ENCODE results near the gene ZMIZ1.

ZMIZ1 gene

DNA sequence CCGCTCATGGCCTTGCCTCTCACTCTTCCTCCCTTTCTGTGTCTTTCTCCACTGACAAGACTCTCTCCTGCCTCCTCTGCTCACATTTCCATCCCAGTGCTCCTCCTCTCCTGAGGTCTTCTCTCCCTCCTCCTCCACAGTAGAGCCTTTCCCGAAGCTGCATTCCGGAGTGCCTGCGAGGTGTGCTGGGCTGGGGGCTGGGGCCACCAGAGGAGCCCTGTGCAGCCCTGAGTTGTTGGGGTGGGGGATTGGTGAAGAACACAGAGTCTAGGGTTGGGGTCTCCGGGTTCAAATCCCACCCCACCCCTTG, 76.4 kb downstream of the ZMIZ1 start:
- peak overlapping the region; percentile 2 for H3K4me2 ChIP-seq (ENCODE audit: low read depth, low read length, poor library complexity, severe bottlenecking)
- H3K79me2 ChIP-seq (ENCODE audit: insufficient read depth, low read length) = peaks cover 100% of the 10 kb centered on the region
- peaks cover 98% of the 10 kb centered on the region for H3K4me1 ChIP-seq (ENCODE audit: insufficient read depth, low read length, poor library complexity, severe bottlenecking)
- peaks cover 83% of the 10 kb centered on the region; the same call in 1 of the 2 replicates for H3K36me3 ChIP-seq (ENCODE audit: insufficient read depth, low read length)
- H3K9me2 ChIP-seq (replicated peaks; ENCODE audit: low read depth, low read length) = no peaks in the 10 kb centered on the region
- no peak for TF ChIP-seq EZH2phosphoT487 (IDR thresholded peaks at IDR 0.05; ENCODE audit: borderline replicate concordance)
- TF ChIP-seq, protein P1, sequence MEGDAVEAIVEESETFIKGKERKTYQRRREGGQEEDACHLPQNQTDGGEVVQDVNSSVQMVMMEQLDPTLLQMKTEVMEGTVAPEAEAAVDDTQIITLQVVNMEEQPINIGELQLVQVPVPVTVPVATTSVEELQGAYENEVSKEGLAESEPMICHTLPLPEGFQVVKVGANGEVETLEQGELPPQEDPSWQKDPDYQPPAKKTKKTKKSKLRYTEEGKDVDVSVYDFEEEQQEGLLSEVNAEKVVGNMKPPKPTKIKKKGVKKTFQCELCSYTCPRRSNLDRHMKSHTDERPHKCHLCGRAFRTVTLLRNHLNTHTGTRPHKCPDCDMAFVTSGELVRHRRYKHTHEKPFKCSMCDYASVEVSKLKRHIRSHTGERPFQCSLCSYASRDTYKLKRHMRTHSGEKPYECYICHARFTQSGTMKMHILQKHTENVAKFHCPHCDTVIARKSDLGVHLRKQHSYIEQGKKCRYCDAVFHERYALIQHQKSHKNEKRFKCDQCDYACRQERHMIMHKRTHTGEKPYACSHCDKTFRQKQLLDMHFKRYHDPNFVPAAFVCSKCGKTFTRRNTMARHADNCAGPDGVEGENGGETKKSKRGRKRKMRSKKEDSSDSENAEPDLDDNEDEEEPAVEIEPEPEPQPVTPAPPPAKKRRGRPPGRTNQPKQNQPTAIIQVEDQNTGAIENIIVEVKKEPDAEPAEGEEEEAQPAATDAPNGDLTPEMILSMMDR (conservative IDR thresholded peaks at IDR 0.05; ENCODE audit: low read length) = no peak
- no peaks in the 10 kb centered on the region for H3K9me3 ChIP-seq (ENCODE audit: insufficient read depth, low read depth, low read length)
- no peak overlapping the region for H2AFZ ChIP-seq (ENCODE audit: low read length)
- H3K9ac ChIP-seq (ENCODE audit: low read depth, low read length, poor library complexity, severe bottlenecking) = peak overlapping the region; percentile 41
- H3K4me3 ChIP-seq (ENCODE audit: low read length, poor library complexity, severe bottlenecking) = no peak overlapping the region
- peaks cover 16% of the 10 kb centered on the region for H4K20me1 ChIP-seq (ENCODE audit: insufficient read depth, low read length, poor library complexity, severe bottlenecking)
- H3F3A ChIP-seq (ENCODE audit: low read depth) = no peaks in the 10 kb centered on the region
- H3K27me3 ChIP-seq (ENCODE audit: insufficient read depth, low read length, poor library complexity, severe bottlenecking) = no peaks in the 10 kb centered on the region

DNA sequence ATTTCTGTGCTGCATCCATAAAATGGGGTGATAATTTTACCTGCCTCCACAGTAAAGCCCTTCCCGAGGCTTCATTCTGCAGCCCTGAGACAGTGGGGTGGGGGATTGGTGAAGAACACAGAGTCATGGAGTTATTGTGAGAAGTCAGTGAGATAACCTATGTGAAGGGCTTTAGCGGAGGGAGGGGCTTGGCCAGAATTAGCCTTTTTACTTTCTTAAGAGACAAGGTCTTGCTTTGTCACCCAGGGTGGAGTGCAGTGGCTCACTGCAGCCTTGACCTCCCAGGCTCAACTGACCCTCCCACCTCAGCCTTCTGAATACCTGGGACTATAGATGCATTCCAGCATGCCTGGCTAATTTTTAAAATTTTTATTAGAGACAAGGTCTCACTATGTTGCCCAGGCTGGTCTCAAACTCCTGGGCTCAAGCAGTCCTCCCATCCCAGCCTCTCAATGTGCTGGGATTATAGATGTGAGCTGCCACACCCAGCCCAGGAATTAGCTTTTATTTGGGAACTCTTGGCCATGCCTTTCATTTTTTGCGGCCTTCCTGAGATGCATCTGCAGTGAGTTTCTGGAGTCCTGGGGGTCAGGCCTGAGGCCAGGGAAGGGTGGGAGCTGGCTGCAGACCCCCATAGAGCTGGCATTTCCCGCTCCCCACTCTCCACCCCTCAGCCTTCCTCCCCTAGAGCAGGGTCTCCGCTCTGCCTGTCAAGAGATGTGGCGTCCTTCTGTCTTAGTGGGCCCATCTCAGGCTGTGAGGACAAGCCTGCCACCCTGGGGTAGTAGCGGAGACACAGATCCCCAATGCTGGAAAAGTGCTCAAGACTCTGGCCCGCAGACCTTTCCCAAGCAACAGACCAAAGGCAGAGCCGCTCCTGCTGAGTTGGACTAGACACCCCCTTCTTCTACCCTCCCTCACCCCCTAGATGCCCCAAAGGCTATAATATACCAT, 77.0 kb downstream of the ZMIZ1 start:
- no peaks in the 10 kb centered on the region for H3K27me3 ChIP-seq (ENCODE audit: insufficient read depth, low read length, poor library complexity, severe bottlenecking)
- H3K9me3 ChIP-seq (ENCODE audit: insufficient read depth, low read depth, low read length) = no peaks in the 10 kb centered on the region
- no peaks in the 10 kb centered on the region for H3K9me2 ChIP-seq (replicated peaks; ENCODE audit: low read depth, low read length)
- no peak for TF ChIP-seq EZH2phosphoT487 (IDR thresholded peaks at IDR 0.05; ENCODE audit: borderline replicate concordance)
- TF ChIP-seq, protein P1 (conservative IDR thresholded peaks at IDR 0.05; ENCODE audit: low read length) = no peak
- no peak overlapping the region for H3K4me3 ChIP-seq (ENCODE audit: low read length, poor library complexity, severe bottlenecking)
- peak overlapping the region; percentile 41 for H3K9ac ChIP-seq (ENCODE audit: low read depth, low read length, poor library complexity, severe bottlenecking)
- H3K36me3 ChIP-seq (ENCODE audit: insufficient read depth, low read length) = peaks cover 82% of the 10 kb centered on the region; the same call in 1 of the 2 replicates
- no peak overlapping the region for H2AFZ ChIP-seq (ENCODE audit: low read length)
- peaks cover 23% of the 10 kb centered on the region for H4K20me1 ChIP-seq (ENCODE audit: insufficient read depth, low read length, poor library complexity, severe bottlenecking)
- H3K79me2 ChIP-seq (ENCODE audit: insufficient read depth, low read length) = peaks cover 100% of the 10 kb centered on the region
- no peak overlapping the region for H3K4me2 ChIP-seq (ENCODE audit: low read depth, low read length, poor library complexity, severe bottlenecking)
- no peaks in the 10 kb centered on the region for H3F3A ChIP-seq (ENCODE audit: low read depth)
- H3K4me1 ChIP-seq (ENCODE audit: insufficient read depth, low read length, poor library complexity, severe bottlenecking) = peaks cover 98% of the 10 kb centered on the region

DNA sequence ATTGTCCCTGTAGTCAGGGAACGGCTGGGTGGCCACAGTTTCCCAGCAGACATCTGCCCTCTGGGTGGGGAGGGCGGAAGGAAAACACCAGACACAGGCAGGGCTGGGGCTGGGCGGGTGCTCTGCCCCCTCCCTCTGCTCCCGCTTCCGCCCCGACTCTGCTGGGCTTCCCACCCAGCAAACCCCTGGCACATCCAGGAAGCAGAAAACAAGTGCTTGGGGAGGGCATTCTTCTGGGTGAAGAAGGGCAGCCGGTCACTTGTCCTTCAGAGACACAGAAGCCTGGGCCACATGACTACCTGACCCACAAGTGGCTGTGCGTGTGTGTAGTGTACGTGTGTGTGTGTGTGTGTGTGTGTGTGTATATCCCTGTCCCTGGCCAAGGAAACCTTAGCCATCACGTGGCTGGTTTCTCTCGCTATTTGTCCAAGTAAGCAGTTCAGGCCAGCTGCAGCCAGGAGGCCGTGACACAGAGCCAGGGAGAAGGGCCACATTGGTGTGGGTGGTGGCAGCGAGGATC, 77.9 kb downstream of the ZMIZ1 start:
- Histone ChIP-seq H3K9me3 (ENCODE audit: insufficient read depth, low read depth, low read length) (no peaks in the 10 kb centered on the region), H3K79me2 (ENCODE audit: insufficient read depth, low read length) (peaks cover 100% of the 10 kb centered on the region), H4K20me1 (ENCODE audit: insufficient read depth, low read length, poor library complexity, severe bottlenecking) (peaks cover 23% of the 10 kb centered on the region), H3K4me3 (ENCODE audit: low read length, poor library complexity, severe bottlenecking) (no peak overlapping the region), H3K36me3 (ENCODE audit: insufficient read depth, low read length) (peaks cover 78% of the 10 kb centered on the region; the same call in 1 of the 2 replicates), H3K9me2 (replicated peaks; ENCODE audit: low read depth, low read length) (no peaks in the 10 kb centered on the region), H3F3A (ENCODE audit: low read depth) (no peaks in the 10 kb centered on the region), H3K9ac (ENCODE audit: low read depth, low read length, poor library complexity, severe bottlenecking) (peak overlapping the region; percentile 40), H3K4me2 (ENCODE audit: low read depth, low read length, poor library complexity, severe bottlenecking) (no peak overlapping the region), H3K4me1 (ENCODE audit: insufficient read depth, low read length, poor library complexity, severe bottlenecking) (peaks cover 93% of the 10 kb centered on the region), H3K27me3 (ENCODE audit: insufficient read depth, low read length, poor library complexity, severe bottlenecking) (no peaks in the 10 kb centered on the region), H2AFZ (ENCODE audit: low read length) (no peak overlapping the region)
- no peak for TF ChIP-seq EZH2phosphoT487 (IDR thresholded peaks at IDR 0.05; ENCODE audit: borderline replicate concordance)
- TF ChIP-seq, protein P1 (conservative IDR thresholded peaks at IDR 0.05; ENCODE audit: low read length) = no peak

Data from Loucy (cell line).